NCI-H510A (cell line): ENCODE results near the gene TEKT2.

Experiments used
- DNase-seq: peaks from one replicate; lab custom pipeline; 2025; lab: John Stamatoyannopoulos, UW

The TEKT2 gene

GRCh38 chr1:36106269-36106668, 22.4 kb downstream of the TEKT2 start:
- no peak for DNase-seq

- no peak for DNase-seq
Measured at GRCh38 chr1:36107394-36107793, 23.5 kb downstream of the TEKT2 start.

- DNase-seq, result no peak
Measured at GRCh38 chr1:36108314-36108713, 24.4 kb downstream of the TEKT2 start.

GRCh38 chr1:36109041-36109679, 25.3 kb downstream of the TEKT2 start:
- DNase-seq, result no peak

- no peak for DNase-seq
Measured at GRCh38 chr1:36111151-36111550, 27.3 kb downstream of the TEKT2 start.

DNA sequence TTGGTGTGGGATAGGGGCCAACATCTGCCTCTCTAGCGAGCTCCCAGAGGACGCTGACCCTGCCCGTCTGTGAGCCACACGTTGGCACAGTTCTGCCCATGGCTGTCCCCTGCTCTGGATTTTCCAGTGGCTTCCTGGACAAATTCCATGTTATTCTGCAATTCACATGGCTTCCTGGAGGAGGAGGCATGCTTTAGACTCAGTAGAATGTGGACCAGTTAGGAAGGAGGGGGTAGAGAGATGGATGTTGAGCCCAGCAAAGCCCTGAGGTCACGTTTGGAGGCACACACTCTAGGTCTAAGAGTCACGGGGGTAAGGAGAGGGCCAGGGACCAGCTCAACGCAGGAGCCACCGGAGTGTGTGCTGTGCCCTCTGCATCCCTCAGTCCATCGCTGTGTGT, 28.9 kb downstream of the TEKT2 start:
- DNase-seq, result no peak

DNA sequence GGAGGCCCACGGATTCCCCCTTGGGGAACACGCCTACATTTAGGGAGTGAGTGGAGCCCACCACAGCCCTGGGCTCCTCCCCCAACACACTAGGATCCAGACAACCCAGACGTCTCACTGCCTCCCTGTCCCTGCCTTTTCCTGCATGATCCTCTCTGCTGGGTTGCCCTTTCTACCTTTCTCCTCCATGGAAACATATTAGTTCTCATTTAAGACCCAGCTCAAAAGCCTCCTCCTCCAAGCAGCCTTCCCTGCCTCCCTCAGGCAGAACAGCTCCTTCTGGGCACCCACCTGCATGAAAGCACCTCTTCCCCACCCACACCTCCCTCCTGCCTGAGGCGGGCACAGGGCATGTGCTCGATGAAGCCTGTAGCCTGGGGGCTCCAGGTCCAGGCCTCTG, 30.5 kb downstream of the TEKT2 start:
- DNase-seq, result no peak

GRCh38 chr1:36115200-36115669, 31.3 kb downstream of the TEKT2 start:
- DNase-seq, result no peak

- DNase-seq, result no peak
Measured at GRCh38 chr1:36115931-36116330, 32.0 kb downstream of the TEKT2 start.

GRCh38 chr1:36116901-36117300, 33.0 kb downstream of the TEKT2 start:
- DNase-seq, result no peak

DNA sequence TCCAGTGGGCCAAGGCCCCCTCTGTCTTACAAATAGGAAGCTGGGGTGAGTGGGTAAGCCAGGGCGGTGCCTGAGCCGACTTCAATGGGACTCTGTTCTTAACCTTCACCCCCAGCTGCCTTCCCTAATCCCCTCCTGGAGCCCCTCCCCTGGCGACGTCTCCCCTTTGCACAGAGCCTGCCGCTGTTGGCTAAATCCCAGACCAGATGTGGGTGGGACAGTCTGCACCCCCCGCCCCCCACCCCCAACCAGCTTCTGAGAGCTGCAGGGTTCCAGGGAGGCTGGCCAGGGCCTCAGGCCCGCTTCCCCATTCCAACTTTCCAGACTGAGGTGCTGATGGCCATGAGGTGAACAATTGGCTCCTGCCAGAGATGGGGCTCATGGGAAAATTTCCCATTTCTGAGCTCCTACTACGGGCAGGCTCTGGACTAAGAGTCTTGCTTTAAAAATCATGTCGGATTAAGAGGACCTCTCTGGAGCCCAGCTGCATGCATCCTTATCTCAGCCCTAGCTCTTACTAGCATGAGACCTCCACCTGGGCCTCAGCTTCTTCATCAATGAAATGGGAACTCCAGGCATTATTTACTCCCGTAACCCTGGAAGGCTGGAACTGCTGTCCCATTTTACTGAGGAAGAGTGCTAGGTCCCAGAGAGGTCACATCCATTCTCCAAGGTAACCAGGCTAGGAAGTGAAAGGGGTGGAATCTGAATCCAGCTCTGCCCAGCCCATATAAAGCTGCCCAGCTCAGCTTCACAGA, 34.7 kb downstream of the TEKT2 start:
- no peak for DNase-seq

DNA sequence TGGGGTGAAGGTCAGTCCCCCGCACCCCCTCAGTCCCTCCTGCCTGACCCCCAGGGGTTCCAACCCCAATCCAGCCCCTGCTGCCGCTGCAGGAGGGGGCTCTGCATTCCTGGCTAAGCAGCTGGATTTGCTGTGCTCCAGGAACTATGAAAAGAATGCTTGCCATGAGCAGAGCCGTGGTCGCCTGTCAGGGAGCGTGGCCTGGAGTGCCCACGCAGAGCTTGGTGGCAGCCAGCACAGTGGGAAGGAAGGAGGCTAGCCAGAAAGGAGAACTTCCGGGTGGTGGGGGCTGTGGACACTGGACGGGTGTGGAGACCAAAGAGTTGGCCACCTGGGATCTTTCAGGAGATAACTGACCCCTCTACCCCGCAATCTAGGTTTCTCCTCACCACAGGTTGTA, 35.6 kb downstream of the TEKT2 start:
- no peak for DNase-seq

DNA sequence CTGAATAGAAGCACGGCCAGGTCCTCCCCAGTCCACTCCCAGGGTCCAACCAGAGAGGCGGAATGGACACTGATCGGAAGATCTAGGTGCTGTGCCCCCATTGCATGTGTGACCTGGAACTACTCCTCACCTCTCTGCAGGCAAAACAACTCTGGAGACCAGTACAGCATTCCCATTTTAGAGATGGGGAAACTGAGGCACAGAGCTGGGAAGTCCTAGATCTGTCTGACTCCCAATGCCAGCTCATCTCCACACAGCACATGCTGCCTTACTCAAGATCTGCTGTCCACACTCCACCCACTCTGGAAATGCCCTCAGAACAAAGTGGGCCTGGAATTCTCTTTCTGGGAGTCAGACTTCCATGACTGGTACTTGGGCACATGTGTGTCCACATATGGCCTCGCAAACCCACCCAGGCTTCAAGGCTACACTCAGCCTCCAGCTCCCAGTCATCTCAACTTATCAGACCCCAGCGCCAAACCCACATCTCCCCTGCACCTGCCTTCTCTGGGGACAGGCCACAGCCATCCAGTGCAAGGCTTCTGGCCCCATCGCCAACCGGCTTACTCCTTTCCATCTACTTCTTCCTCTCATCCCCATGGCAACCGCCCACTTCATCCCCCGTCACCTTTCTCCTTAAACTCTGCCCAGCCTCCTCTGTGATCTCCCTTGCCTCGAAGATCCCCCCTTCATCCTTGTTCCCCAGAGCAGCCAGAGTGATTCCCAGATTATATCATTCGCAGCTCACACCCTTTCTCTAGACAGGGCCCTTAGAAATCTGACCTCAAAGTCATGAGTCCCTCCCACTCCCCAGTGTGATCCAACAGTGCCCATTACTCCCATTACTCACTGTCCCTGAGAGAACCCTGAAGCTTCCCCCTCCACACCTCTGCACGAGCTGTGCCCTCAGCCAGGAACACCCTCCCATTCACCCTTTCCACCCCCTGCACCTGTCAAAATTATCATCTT, 38.5 kb downstream of the TEKT2 start:
- DNase-seq, result no peak

- no peak for DNase-seq
Measured at GRCh38 chr1:36123356-36123755, 39.5 kb downstream of the TEKT2 start.

- no peak for DNase-seq
Measured at GRCh38 chr1:36124404-36125128, 40.7 kb downstream of the TEKT2 start.

DNA sequence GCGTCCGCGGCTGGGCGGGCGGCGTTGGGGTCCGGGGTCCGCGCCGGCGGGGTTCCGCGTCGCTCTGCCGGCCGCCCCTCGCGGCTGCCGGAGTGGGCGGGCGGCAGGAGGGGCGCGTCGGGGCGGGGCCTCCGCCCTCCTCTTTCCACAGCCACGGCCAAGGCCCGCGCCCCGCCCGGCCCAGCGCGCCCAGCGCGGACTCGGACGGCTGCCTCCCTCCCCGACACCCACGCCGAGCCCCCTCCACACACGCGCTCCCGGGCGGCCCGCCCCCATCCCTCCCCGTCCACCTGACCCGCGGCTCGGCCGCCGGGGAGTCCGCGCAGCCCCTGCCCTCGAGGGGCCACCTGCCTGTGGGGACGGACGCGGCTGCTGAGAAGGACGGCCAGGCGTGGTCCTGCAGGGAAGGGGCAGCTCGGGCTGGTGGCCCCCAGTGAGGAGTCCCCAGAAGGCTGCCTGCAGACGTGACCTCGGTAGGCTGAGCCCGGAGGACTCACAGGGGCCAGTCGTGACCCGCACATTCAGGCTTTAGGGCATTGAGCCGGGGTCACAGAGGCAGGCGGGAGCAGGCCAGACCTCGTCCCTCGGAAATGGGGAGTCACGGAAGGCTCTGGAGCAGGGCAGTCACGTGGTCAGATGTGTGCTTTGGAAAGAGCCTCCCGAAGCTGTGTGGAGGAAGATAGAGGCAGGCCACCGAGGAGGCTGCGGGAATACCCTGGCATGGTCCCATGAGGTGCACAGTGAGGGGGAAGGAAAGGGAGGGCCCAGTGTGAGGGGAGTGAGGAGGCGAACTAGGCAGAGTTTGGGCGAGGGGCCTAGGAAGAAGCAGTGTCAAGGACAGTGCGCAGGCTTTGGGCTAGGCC, 41.5 kb downstream of the TEKT2 start, which contains the start of gene COL8A2:
Gene COL8A2 (minus strand): TSS at position 94 of the 863 bp plus-strand sequence. CDS start 24,980 bp downstream, outside the sequence.
- no peak for DNase-seq

DNA sequence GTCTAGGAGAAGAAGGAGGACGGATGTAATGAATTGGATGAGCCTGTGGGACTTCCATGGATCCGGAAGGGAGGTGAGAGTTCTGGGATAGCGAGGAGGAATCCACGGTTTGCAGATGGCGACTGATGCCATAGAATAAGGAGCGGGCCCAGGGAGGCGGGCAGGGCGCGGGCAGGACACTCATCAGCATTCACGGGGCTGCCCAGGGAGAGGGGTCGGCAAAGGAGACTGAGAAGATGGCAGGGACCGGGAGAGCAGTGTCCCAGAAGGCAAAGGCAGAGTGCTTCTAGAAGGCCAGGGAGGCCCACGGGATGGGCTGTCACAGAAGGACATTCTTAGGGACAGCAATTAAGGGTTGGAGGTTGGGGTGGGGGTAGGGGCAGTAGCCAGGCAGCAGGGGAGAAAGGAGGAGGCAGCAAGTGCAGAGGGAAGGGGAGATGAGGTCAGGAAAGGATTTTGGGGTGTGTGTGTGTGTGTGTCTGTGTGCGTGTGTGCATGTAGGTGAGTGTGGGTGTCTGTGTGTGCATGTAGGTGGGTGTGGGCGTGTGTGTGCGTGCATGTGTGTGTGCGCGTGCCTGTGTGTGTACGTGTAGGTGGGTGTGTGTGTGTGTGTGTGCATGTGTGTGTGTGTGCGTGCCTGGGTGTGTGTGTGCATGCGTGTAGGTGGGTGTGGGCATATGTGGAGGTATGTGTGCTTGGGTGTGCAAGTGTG, 42.3 kb downstream of the TEKT2 start:
- no peak for DNase-seq

GRCh38 chr1:36126797-36127500, 43.1 kb downstream of the TEKT2 start:
- DNase-seq, result no peak

- DNase-seq, result no peak
Measured at GRCh38 chr1:36128126-36128904, 44.4 kb downstream of the TEKT2 start.
